Measurements from ENCODE around the gene PIP4P1.
A peak's percentile ranks its signal among the peaks of the same experiment; 100 is the strongest.
"Not testable (repeated sequence)": the region's sequence is repeated elsewhere in the genome, so short reads cannot be mapped to it uniquely, and the experiment has no call there.

The PIP4P1 gene

DNA sequence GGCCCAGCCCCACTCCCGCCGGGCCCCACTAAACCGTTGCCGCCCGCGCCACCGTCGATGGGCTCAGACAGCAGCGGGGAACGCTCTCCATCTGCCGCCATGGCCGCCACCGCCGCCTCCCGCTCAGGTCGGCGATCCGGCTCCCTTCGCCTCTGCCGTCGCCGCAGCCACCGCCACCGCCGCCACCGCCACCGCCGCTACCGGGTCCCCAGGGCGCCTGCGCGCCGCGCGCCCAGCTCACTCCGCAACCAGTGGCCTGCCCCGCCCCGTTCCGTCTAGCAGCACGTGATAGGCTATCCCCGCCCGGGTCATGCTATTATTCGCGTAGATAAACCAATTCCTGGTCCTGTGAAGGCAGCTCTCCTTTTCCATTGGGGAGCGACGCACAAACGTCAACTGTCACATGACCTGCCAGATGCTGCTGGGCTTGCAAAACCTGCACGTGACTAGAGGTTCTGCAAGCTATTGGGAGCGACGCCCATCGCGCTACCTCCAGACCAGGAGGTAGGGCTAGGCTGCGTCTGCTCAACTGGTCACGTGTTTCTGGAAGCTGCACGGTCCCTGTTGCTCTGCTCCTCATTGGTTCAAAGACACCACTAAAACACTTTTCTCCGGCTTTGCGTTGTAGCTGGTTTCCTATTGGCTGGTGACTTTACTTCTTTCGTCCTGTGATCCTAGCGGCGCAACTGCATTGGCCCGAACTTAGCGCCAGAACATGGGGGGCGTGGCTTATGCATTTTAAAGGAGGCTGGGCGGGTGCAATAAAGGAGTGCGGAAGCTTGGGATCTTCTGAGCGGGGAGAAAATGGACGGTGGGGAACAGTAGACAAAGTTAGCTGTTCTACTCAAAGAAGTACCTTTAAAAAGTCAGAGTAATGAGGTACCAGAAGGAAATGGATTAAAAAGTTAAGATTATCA lies at the start of gene PIP4P1:
PIP4P1 (minus strand) TSS at position 210 of the 917 bp plus-strand sequence; CDS start at position 101, 109 bp downstream.
- DNase-seq (ENCODE audit: low read depth), result peak; percentile 100

DNA sequence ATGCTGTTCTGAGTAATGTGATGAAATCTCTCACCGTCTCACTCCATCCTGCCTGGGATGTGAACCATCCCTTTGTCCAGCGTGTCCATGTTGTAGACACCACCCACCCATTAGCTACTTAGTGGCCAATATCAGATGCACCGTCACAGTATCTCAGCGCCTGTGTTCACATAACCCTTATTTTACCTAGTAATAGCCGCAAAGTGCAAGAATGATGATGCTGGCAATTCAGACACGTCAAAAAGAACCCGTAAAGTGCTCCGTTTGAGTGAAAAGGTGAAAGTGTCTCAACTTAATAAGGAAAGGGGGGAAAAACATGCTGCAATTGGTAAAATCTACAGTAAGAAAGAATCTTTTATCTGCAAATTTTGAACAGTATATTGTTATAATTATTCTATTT lies 47.1 kb upstream of the PIP4P1 start:
- no peak for DNase-seq (ENCODE audit: low read depth)

DNA sequence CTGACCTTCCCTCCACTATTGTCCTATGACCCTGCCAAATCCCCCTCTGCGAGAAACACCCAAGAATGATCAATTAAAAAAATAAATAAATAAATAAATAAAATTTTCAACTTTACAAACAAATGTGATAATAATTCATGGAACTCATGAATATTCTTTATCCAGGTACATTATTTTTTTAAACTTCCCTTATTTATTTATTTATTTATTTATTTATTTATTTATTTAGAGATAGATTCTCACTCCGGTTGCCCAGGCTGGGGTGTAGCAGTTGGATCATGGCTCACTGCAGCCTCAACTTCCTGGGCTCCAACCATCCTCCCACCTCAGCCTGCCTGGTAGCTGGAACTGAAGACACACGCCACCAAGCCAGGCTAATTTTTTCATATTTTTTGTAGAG lies 46.3 kb upstream of the PIP4P1 start:
- not testable (repeated sequence) for DNase-seq (ENCODE audit: low read depth)

DNA sequence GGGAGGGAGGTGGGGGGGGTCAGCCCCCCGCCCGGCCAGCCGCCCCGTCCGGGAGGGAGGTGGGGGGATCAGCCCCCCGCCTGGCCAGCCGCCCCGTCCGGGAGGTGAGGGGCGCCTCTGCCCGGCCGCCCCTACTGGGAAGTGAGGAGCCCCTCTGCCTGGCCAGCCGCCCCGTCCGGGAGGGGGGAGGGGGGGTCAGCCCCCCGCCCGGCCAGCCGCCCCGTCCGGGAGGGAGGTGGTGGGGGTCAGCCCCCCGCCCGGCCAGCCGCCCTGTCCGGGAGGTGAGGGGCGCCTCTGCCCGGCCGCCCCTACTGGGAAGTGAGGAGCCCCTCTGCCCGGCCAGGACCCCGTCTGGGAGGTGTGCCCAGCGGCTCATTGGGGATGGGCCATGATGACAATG lies 45.5 kb upstream of the PIP4P1 start:
- not testable (repeated sequence) for DNase-seq (ENCODE audit: low read depth)

DNA sequence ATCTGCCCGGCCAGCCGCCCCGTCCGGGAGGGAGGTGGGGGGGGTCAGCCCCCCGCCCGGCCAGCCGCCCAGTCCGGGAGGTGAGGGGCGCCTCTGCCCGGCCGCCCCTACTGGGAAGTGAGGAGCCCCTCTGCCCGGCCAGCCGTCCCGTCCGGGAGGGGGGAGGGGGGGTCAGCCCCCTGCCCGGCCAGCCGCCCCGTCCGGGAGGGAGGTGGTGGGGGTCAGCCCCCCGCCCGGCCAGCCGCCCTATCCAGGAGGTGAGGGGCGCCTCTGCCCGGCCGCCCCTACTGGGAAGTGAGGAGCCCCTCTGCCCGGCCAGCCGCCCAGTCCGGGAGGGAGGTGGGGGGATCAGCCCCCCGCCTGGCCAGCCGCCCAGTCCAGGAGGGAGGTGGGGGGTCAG lies 45.0 kb upstream of the PIP4P1 start:
- not testable (repeated sequence) for DNase-seq (ENCODE audit: low read depth)

DNA sequence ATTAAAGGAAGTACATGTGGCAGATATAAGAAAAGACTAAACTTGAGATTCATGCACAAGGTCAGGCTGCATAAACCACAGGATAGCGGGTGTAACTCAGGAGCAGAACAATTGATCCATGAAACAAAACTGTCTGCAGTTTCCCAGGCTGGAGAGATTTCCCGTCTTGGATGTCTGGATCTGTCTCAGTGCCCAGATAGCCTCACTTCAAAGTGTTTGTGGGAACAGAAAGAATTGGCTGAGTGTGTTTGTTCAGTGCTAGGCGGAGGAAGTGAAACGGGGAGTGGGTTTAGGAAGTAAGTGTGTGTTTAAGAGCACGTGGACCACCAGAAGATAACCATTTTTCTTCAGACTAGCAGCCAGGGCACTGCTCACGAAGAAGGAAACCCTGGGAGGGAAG lies 42.7 kb upstream of the PIP4P1 start:
- DNase-seq (ENCODE audit: low read depth), result peak; percentile 9

DNA sequence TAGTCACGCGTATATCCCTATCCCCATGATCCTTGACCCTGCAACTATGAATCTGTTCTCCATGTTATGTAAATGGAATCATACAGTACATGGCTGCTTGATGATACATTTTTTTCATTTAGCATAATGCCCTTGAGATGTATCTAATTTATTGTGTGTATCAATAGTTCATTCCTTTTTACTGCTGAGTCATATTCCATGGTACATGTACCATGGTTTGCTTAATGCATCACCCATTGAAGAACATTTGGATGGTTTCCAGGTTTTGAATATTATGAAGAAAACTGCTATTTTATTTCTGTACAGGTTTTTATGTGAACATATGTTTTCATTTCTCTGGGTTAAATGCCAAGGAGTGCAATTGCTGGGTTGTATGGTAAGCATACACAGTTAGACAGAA lies 40.1 kb upstream of the PIP4P1 start:
- peak; percentile 58 for DNase-seq (ENCODE audit: low read depth)

DNA sequence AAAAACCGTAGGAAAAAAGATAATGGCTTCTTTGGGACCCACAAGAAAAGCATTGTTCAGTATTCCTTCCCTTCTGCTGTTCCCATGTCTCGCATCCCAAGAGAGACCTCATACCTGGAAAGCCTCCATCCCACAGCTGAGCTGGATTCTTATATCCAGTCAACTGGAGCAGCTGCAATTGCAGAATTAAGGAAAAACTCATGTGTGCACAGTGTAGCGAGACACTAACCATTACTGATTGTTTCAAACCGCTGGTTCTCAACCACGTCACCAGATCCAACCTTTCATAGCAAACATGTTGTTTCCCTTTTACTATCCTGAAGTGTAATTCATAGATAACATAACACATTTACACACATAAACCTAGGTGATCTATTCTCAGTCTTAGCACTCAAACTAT lies 38.6 kb upstream of the PIP4P1 start:
- DNase-seq (ENCODE audit: low read depth), result no peak

DNA sequence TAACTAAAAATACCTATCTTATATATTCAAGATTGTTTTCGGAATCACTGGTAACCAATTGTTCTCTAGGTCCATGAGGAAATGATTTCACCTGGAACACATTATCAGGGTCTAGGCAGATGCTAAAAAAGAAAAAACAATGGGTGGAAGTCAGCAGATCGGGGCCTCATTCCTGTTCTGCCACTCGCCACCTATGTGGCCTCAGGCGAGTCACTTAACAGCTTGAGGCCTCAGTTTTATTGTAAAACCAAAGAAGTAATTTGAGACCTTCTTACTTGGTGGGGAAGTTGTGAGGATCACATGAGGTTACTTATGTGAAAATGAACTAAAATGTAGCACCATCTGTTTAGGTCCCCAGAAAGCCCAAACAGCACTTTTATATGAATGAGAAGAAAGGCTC lies 37.9 kb upstream of the PIP4P1 start:
- peak; percentile 15 for DNase-seq (ENCODE audit: low read depth)

DNA sequence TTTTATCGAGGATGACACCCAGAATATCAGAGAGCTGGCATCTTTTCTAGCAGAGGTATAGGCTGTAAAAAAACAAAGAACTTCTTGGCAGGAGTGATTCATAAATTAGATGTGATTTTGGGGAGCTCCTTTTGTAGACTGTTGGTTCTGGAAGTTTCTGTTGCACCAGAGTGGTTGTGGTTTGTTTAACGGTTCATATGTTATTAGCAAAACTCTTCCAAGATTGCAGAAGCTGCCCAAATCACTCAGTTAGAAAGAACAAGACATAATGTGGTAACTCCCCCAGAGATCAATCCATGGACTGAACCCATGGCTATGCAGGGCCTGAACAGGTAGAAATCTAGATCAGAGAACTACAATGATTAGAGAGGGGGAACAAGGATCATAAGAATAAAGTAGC lies 37.4 kb upstream of the PIP4P1 start:
- DNase-seq (ENCODE audit: low read depth), result no peak

DNA sequence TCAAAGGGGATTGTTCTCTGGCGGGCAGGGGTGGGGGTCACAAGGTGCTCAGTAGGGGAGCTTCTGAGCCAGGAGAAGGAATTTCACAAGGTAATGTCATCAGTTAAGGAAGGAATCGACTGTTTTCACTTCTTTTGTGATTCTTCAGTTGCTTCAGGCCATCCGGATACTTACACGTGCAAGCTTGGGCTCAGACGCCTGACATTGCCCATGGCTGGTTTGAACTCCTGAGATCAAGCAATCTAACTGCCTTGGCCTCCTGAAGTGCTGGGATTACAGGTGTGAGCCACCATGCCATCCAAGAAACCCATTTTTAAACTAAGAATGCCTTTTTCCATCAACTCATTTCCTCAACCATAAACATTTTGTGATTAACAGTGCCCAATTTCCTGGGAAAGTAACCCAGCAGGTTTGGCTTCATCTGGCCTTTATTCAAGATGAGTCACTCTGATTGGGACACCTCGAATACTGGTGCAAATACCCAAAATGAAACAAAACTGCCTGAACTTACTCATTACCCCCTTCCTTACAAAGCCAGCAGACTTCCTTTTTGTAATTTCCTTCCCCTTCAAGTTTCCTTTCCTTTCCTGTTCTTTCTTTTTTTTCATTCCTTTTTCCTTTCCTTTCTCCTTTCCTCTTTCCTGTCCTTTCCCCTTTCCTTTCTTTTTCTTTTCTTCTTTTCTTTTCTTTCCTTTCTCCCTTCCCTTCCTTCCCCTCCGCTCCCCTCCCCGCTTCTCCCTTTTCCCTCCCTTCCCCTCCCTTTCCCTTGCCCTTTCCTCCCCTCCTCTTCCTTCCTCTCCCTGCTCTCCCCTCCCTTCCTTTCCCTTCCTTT lies 33.9 kb upstream of the PIP4P1 start:
- DNase-seq (ENCODE audit: low read depth), result peak; percentile 50

DNA sequence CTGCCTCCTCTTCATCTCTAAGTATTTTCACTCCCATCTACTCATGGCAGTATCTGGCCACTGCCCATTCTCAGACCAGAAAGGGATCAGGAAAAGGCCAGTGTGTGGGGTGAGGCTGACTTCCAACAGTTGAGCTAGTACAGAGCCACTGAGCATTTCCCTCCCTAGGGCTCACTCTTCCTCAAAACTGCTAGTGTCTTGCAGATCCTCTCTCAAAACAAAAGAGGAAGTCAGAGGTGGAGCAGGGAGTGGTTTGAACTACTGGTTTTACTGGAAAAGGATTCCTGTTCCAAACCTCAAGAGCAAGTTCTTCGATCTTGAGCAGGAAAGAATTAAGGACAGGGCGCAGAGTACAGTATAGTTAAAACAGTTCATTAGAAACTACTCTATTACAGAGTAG lies 32.4 kb upstream of the PIP4P1 start:
- DNase-seq (ENCODE audit: low read depth), result no peak

DNA sequence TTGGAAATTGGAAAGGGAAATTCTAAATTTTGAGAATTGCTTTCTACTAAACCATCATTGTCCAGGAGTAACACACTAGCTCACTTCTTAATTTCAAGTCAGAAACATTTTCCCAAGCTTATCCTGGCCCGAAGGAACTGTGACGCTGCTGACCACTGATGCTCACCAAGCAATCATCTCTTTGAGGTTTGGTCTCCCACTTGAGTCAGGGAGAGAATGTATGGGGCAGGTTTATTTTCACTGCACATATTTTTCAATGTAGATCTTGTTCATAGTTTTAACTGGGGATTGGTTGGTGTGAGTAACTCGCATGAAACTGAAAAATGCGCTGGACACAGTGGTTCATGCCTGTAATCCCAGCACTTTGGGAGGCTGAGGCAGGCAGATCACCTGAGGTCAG lies 31.3 kb upstream of the PIP4P1 start:
- peak; percentile 58 for DNase-seq (ENCODE audit: low read depth)

DNA sequence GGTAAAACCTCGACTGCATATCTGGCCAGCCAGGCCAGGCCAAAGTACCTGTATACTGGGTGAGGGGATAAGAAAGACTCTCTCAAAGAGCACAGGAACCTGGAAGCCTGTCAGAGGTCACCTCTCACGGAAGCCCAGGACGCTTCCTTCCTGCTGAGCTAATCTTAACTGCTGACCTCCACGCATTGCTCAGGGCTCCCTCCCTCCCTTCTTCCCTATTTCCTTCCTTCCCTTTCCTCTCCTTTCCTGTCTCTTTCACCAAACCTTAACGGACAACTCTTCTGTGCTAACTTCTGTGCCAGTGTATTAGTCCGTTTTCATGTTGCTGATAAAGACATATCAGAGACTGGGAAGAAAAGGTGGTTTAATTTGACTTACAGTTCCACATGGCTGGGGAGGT lies 29.3 kb upstream of the PIP4P1 start:
- no peak for DNase-seq (ENCODE audit: low read depth)

DNA sequence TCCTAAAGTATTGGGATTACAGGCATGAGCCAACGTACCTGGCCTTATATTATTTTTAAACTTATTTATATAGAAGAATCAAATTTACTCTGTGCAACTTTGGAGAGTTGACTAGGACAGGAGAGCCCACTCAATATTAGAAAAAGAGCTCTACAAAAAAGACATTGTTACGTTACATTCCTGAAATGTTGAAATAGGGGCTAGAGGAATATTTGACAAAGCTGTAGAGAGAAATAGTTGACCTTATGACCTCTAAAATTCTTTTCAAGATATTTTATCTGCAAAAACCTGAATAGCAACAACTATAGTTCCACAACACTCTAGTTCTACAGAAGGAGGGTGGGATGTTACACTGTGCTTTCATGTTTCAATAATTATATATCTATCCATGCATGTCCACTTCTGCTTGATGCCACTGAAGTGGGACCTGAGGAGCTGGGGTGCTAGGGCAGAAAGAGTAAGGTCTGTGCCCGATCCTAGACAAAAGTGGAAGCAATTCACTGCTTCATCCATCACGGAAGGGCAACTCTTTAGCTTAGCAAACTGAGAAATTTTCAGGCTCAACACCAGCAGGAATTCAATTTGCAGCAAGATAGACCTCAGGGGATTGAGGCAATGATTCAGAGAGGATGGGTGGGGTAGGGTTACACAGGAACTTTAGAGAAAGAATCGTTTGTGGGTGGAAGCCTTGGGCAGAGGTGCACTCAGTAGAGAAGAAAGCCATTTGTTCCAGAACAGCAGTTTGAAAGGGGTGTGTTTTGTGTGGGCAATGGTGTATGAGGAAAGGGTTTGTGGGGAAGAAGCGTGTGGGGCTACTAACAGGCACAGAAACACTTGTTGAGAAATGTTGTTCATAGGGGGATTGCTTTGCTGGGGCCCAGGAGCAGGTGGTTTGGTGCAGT lies 28.1 kb upstream of the PIP4P1 start:
- no peak for DNase-seq (ENCODE audit: low read depth)

DNA sequence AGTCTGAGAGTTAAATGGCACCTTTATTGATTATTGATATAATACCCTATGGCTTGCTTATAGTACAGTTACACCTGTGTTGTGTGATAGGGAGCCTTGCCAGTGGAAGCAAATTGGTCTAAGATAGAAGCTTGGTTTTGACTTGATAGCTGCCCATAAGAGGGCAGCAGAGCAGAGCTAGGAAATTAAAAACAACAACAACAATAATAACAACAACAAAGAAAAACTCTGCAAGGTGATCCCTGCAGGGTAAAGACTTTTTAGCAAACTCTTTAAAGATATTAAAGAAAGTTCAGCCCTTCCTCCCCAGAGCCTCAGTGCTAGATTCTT lies 26.1 kb upstream of the PIP4P1 start:
- no peak for DNase-seq (ENCODE audit: low read depth)

DNA sequence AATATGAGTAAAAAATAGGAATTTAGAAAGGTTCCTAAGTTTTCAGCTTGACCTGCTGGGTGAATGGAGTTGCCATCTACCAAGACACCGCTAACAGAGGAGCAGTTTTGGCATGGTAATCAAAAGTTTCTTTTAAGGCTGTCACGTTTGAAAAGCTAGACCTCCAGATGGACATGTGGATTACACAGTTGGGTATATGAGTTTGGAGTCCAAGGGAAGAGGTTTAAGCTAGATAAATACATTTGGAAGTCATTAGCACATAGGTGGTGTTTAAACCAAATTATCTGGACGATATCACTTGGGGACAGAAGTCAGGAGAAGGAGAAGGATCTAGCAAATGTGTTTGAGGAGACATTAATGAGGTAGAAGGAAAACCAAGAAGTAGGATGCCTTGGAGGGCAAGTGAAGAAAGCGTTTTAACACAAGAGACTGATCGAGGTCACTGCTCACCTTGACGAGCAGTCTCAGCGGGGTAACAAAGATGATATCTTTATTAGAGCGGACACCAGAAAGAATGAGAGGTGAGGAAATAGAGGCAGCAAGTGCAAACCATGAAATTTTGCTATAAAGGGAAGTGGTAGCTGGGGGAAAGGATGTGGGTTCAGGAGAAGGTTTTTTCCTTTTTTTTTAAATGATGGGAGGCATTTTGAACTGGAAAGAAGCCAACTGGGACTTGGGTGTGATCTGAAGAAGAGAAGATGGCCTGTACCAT lies 25.6 kb upstream of the PIP4P1 start:
- DNase-seq (ENCODE audit: low read depth), result no peak

DNA sequence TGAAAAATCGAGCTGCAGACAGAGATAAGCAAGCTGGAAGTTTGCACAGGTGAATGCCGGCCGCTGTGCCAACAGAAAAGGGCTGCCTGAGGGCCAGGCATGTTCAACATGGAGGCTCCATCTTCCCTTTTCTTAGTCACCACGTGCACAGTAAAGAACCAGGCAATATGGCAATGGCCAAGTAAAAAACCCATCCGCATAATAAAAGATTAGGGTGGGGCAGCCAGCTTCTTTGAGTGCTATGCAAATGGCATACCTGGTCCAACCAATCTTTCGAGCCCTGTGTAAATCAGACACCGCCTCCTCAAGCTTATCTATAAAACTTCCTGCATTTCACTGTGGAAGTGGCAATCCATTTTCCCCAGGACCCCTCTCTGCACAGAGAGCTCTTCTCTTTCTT lies 24.7 kb upstream of the PIP4P1 start:
- no peak for DNase-seq (ENCODE audit: low read depth)

DNA sequence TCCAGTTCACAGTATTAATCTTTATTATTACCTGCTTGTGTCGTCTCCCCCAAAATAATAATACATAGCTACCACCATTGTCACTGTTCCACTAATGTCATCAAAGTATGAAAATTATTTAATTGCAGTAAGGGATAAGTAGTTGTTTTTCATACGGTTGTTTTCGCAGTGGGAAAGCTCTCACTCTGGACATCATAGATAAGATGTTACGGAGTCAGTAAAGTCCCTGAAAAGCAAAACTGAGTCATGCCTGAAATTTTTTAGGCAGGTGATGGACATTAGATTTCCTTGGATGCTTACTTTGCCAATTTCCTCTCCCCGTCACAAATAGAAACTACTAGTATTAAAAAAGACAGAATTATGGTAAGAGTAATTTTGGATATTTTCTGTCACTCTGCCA lies 21.1 kb upstream of the PIP4P1 start:
- no peak for DNase-seq (ENCODE audit: low read depth)

DNA sequence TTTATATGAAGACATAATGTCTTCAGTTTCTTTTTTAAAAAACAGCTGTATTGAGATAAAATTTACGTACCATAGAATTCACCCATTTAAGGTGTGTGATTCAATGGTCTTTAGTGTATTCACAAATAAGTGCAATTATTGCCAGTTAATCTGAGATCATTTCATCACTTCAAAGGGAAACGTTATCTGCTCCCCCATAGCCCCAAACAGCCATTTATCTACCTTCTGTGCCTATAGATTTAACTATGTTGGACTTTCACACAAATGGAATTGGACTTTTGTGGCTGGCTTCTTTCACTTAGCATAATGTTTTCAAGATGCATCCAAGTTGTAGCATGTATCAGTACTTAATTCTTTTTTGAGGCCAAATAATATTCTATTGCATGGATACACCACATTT lies 17.7 kb upstream of the PIP4P1 start:
- DNase-seq (ENCODE audit: low read depth), result no peak

DNA sequence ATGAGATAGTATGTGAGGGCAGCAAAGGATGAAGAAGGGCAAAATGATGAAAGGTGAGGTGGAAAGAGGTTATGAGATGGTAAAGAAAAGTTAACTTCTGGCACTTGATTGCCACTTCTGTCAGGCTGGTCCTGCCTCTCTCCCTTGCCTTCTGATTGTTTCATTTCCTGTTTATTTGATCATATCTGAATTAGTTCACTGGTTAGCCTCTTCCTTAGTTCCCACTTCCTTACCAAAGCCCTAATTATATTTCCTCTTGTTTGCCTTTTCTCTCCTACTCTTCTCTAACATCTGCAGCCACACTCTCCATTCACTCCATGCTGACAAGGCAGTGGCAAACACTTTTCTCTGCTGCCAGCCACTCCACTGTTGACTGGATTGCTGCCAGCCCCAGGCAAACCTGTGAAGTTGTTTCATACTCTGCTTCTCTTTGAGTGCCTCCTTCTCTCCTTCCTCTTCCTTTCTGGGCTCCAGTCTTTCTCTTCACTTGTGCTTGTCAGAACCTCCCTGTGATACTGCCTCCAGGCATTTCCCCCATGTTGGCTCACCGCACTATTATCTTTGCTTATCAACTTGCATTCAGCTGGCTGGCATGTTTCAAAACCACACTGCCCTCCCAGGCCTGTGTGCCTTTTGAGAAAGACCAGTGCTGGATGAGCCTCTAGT lies 16.1 kb upstream of the PIP4P1 start:
- DNase-seq (ENCODE audit: low read depth), result peak; percentile 77

All from iris pigment epithelial cell (primary cell).